Effector CD8-positive, alpha-beta T cell (primary cell): Measurements from ENCODE around the gene PEMT.
A peak's percentile ranks its signal among the peaks of the same experiment; 100 is the strongest.

Experiments
- DNase-seq: peaks from one replicate; lab custom pipeline; 2025; lab: John Stamatoyannopoulos, UW

PEMT gene

GRCh38 chr17:17503566-17504130 is 87.9 kb downstream of the PEMT start:
- no peak for DNase-seq

- no peak for DNase-seq
Measured at GRCh38 chr17:17502741-17503565, 88.6 kb downstream of the PEMT start.

- DNase-seq = no peak
Measured at GRCh38 chr17:17500999-17501605, 90.4 kb downstream of the PEMT start.

- DNase-seq = no peak
Measured at GRCh38 chr17:17499402-17500145, 91.9 kb downstream of the PEMT start.

GRCh38 chr17:17498606-17499301 is 92.8 kb downstream of the PEMT start:
- DNase-seq = no peak

GRCh38 chr17:17497845-17498520 is 93.5 kb downstream of the PEMT start:
- DNase-seq = no peak

- no peak for DNase-seq
Measured at GRCh38 chr17:17497065-17497844, 94.3 kb downstream of the PEMT start.

GRCh38 chr17:17496189-17497064 is 95.1 kb downstream of the PEMT start, which contains the start of gene RASD1:
Gene RASD1 (minus strand): TSS chr17:17496395. CDS start chr17:17496181, 214 bp downstream.
- DNase-seq = peak; percentile 68

- DNase-seq = no peak
Measured at GRCh38 chr17:17495536-17496188, 95.8 kb downstream of the PEMT start.

GRCh38 chr17:17494870-17495535 is 96.5 kb downstream of the PEMT start:
- no peak for DNase-seq

GRCh38 chr17:17494499-17494869 is 97.0 kb downstream of the PEMT start:
- DNase-seq = no peak

GRCh38 chr17:17493986-17494466 is 97.5 kb downstream of the PEMT start:
- no peak for DNase-seq

- DNase-seq = no peak
Measured at GRCh38 chr17:17493249-17493985, 98.1 kb downstream of the PEMT start.

- no peak for DNase-seq
Measured at GRCh38 chr17:17492571-17492970, 98.9 kb downstream of the PEMT start.

GRCh38 chr17:17492085-17492484 is 99.4 kb downstream of the PEMT start:
- no peak for DNase-seq

- no peak for DNase-seq
Measured at GRCh38 chr17:17491546-17491988, 99.9 kb downstream of the PEMT start.

- no peak for DNase-seq
Measured at GRCh38 chr17:17491031-17491471, 100.5 kb downstream of the PEMT start.
